HK-2 (cell line): Measurements from ENCODE around the gene KIF24.
"Not testable (repeated sequence)": the region's sequence is repeated elsewhere in the genome, so short reads cannot be mapped to it uniquely, and the experiment has no call there.

Source experiments
- DNase-seq: peaks from one replicate; pipeline ENCODE4 v3.0.0-alpha.2; 2018; ENCODE audit not compliant: unreplicated experiment

The KIF24 gene

DNA sequence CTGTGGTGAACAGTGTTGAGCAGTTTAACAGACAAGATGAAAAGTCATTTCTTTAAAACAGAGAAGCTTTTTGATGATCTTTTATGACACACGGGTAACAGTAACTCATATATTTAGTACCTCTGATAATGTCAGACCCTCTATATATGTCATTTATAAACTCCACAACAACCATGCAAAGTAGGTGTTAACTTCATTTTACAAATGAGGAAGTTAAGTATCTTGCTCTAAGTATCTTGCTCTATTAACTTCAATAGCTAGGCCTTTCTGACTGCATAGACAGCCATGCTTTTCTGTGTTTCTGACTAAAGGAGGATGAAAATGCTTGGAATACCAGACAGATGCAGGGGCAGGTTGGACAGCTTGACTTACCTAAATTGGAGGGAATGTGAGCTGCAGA is 2.1 kb upstream of the KIF24 start:
- DNase-seq: no peak

DNA sequence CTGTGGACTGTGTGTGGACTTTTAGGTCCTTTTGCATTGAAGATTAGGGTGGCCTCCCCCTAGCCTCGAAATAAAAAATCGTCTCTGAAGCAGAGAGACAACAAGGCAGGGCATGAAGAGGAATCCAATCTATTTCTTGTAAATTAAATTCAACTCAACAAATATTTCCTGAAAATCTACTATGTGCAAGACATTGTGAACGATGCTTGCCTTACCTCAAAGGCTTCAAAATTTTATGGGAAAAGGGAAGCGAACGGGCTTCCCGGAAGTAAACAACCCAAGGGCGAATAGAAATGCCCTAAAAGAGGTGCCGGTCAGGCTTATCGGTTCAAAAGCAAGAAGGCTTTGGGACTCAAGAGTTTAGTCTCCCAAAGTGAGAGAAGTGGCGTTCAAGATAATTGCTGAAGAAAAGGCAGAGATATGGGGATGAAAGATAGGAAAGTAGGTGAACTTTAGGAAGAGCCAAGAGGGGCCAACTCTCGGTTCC is 525 bp downstream of the KIF24 start:
- DNase-seq: no peak

DNA sequence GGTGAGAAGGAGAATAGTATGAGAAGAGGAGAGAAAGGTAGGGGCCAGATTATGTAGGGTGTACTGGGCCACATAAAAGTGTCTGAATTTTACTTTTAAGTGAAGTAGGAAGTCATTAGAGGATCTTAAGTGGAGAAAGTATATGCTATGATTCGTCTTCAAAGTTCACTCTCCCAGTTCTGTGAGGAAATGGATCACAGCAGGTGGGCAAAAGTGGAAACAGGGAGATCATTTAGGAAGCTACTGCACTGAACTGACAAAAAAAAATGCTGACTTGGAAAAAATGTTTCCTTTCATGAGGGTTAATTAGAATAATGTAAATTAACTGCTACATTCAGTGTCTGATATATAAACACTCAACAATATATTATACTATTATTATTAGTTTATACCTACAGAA is 2.4 kb downstream of the KIF24 start:
- no peak for DNase-seq

DNA sequence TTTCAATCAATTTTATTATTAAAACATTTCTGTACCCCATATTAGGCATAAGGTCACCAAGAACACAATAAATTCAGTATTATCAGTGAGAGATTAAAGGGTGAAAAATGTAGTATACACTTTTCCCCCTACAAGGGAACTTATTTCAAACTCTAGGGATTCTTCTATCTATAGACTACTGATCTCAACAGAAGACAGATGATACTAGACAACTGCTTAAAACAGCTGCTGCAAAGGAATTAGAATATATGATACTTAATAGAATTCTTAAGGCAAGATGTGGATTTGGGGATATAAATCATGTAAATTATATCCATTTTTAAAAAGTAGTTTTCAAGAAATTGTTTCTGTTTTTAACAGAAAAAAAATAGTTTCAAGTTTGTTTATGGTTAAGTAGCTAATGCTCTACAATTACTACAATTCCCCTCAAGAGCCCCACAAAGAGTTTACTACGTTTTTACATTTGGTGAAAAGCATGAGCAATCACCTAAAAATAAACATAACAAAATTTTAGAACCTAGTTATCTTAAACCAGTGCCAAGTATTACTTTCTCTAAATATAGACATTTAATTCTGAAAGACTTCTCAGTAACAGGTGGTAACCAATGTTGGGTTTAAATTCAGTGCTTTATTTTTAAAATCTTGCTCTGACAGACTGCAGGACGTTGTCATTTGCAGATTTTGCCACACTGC is 6.0 kb downstream of the KIF24 start:
- no peak for DNase-seq

DNA sequence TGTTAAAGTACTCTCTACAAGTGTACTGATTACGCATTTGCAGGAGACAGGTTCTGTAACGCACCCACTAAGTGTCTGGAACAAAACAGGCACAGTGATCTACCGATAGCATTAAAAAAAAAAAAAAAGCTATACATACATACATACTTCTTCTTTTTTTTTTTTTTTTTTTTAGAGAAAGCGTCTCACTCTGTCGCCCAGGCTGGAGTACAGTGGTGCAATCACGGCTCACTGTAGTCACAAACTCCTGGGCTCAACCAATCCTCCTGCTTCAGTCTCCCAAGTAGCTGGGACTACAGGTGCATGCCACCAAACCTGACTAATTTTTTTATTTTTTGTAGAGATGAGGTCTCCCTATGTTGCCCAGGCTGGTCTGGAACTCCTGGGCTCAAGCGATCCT is 7.6 kb downstream of the KIF24 start:
- DNase-seq: no peak

DNA sequence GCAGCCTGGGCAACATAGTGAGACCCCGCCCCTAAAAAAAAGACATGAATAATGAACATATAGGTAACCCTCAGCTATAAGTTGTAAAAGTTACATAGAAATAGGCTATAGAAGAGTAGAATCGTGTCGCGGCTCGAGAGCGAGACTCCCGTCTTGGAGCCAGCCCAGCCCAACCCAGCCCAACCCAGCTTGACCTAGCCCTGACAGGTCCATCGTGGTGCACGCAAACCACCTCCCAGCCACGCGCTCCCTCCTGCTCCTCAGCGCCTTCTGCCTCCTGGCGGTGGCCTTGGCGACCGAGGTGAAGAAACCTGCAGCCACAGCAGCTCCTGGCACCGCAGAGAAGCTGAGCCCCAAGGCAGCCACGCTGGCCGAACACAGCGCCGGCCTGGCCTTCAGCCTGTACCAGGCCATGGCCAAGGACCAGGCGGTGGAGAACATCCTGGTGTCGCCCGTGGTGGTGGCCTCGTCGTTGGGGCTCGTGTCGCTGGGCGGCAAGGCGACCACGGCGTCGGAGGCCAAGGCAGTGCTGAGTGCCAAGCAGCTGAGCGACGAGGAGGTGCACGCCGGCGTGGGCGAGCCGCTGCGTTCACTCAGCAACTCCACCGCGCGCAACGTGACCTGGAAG is 10.8 kb downstream of the KIF24 start:
- DNase-seq: no peak

DNA sequence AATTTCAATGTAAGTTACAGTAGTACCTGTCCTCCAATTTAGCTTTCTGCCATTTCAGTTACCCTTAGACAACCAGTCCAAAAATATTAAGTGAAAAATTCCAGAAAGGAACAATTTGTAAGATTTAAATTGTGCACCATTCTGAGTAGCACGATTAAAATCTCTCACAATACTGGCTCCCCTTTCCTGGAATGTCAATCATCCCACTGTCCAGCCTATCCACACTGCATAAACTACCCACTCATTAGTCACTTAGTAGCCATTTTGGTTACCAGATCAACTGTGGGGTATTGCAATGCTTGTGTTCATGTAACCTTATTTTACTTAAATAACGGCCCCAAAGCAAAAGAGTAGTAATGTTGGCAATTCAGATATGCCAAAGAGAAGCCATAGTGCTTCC is 11.6 kb downstream of the KIF24 start:
- DNase-seq: no peak

DNA sequence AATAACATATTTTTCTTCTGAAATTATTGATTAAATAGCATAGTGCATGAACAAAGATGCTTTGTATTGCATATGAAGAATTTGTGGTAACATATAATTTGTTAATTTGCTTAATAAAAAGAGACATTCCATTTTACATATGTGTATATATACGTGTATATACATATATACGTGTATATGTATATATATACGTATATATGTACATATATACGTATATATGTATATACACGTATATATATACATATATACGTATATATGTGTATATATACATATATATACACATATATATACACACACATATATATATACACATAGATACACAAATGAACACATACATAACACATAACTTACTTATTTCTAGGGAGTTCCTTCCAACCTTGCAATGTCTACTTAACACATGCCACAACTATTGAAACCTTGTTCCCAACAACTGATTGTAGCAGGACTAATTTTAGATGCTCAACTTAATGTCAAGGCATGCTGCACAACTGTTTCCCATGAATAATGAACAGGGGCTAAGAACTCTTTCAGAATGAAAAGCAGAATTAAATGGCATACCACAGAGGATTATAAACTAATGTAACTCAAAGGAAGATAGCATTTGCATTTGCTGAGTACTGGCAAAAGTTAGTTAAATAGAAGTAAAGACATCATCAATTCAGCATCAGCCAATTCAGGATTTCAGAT is 17.4 kb downstream of the KIF24 start:
- DNase-seq: no peak

DNA sequence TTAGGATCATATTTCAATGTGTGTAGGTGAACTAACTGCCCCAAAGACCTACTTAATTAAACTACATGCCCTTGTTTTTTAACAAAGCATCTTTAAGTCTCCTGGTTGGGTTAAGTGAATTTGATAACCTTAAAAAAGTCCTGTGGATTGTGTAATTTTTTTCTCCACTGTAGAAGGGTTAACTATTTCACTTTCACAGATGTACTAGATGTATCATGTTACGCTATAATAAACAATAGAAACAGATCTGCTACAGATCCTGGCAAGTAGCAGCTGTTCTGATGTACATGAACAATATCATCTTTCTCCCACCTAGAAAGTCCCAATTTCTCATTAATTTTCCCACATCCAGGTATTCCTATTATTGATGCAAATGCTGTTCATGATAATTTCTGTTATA is 18.9 kb downstream of the KIF24 start:
- no peak for DNase-seq

DNA sequence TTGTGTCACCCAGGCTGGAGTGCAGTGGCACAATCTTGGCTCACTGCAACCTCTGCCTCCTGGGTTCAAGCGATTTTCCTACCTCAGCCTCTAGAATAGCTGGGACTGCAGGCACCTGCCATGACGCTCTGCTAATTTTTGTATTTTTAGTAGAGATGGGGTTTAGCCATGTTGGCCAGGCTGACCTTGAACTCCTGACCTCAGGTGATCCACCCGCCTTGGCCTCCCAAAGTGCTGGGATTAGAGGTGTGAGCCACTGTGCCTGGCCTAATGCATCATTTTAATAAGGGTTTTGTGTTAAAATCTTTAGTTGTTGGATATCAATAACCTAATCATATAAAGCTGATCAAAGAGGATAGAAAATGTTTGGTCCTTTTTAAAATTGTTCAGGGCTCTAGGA is 20.8 kb downstream of the KIF24 start:
- not testable (repeated sequence) for DNase-seq

DNA sequence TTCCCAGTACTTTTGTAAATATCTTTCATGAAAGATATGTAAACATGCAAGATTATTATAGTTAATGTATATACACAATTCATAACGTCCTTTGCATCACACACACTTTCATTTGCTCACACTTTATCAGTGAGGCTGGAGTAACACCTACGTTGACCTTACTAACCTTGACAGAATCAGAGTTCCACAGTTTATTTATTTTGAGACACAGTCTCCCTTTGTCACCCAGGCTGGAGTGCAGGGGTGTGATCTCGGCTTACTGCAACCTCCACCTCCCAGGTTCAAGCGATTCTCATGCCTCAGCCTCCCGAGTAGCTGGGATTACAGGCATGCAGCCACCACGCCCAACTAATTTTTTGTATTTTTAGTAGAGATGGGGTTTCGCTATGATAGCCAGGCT is 28.0 kb downstream of the KIF24 start:
- not testable (repeated sequence) for DNase-seq

DNA sequence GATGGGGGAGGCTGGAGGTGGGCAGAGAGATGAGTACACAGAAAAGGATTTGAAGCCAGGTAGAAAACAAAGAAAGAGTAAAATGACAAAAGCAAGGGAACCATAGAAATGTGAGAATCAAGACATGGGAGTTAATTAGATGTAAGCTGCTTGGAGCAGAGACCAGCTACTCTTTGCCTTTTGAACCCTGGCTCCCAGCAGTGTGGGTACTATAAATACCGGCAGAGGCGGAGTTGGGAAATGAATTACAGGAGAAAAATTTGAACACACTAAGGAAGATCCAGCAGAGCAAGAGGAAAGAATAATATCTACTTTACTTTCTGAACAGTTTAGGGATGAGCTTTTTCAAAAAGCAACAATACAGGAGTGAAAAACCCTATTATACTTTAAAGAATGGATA is 36.5 kb downstream of the KIF24 start:
- no peak for DNase-seq

DNA sequence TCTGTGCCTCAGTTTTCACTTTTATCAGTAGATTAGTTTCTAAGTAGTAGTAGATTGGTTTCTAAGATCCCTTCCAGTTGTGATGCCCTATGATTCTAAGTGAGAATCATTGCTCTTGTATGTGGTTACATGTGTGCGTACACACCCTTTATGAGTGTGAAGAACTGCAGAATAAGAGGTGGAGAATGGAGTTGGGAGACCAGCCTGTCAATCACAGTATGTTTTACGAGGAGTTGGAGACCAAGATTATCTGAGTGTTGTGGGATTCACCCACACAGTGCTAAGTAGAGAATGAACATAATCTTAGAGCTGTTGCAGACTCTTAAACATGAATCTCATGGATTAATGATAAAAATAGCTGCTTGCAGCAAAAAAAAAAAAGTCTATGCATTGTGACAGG is 37.6 kb downstream of the KIF24 start:
- DNase-seq: no peak

DNA sequence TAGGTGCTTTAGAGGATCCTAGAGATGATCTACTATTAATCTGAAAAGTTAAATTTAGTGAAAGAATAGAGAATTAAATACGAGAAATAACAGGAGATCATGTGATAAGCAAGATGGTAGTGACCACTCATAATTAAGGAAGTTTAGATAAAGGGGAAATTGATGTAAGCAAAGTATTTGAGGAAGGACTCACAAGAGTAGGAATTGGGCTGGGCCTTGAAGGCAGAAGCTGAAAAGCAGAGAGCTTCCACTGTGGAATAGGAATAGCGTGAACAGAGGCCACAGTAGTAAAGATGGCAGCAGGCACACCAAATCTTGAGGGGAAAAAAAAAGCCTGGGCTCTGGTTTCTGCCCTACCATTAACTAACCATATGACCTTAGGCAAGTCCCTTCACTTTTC is 38.0 kb downstream of the KIF24 start:
- DNase-seq: no peak

DNA sequence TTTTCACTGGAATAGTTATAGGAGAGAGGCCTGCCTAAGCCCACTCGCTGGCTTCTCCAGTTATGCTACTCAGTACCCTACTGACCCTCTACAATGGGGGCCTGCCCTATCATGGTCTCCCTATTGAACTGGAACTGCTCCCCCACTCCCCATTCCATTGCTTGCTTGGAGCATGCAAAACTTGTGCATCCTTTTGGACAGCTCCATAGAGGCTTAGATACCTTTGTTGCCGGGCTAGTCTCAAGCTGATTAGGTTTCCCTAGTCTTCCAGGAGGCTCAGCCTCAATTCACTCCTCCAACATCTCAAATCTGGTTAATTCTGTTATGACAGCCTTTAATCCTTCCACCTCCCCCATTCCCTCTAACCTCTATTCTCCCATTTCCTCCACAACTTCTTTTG is 39.9 kb downstream of the KIF24 start:
- no peak for DNase-seq

DNA sequence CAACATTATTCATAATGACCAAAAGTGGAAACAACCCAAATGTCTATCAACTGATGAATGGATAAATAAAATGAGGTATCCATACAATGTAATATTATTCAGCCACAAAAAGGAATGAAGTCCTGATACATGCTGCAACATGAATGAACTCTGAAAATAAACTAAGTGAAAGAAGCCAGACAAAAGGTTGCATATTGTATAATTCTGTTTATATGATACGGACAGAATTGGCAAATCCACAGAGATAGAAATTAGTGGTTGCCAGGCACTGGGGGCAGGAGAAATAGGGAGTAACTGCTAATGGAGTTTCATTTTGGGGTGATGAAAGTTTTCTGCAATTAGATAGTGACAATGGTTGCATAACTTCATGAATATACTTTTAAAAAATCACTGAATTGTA is 47.0 kb downstream of the KIF24 start:
- no peak for DNase-seq

DNA sequence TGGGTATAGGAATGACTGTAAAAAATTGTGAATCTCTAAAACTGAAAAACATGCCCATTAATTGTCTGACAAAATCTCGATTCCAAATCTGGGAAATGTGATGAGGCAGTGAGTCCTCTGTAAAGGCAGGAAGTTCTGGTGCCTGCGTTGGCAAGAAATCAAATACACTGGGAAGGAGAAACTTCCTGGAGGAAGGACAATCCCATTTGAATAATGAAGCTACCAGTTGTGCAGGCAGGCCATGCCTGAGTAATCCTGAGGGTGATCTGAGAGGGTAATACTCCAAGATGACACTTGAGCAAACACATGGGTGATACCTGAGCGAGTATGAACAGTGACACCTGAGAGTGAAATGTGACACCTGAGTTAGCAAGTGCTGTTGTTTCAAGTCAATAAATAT is 49.7 kb downstream of the KIF24 start:
- DNase-seq: no peak
